H1 (cell line): ENCODE measurements around the gene H6PD. TPM values are rescaled to one million over a fixed set of nuclear protein-coding genes. Genes with fewer than 3 reads are reported as not detected.

Experiments
- CTCF ChIA-PET: fragments of 300-600 bp; sonication (Branson Sonifier 250); formaldehyde crosslinking; loops from one replicate; lab custom pipeline; 2021; ENCODE audit not compliant: partially characterized antibody; lab: Charles Lee
- POLR2A ChIA-PET: fragments of 300-600 bp; sonication (Branson Sonifier 250); formaldehyde crosslinking; loops from one replicate; lab custom pipeline; 2021; ENCODE audit warnings: inconsistent platforms; ENCODE audit not compliant: partially characterized antibody; lab: Charles Lee
- DNase-seq, 2 experiments: peaks; one replicate each; pipeline versions ENCODE4 v3.0.0 to v3.0.0-alpha.2; 2010 to 2022; ENCODE audit warnings: low spot score in 2 of 2, low read depth in 1 of 2, mixed read lengths in 1 of 2
- FAIRE-seq: peaks from 2 replicates; lab custom pipeline; 2011; peaks lifted over from hg19 to GRCh38; lab: Jason Lieb, UNC
- H2AFZ ChIP-seq: 2 replicates; pipeline ENCODE4 v1.8.1; 2012; ENCODE audit warnings: low read length, inconsistent platforms
- H2AK5ac ChIP-seq: 2 replicates; pipeline ENCODE4 v1.6.1; 2013; ENCODE audit warnings: low read depth, low read length
- H2BK120ac ChIP-seq: replicated peaks from 2 replicates; pipeline ENCODE3; 2013; ENCODE audit warnings: low read depth, low read length, inconsistent platforms
- H2BK12ac ChIP-seq: 2 replicates; pipeline ENCODE4 v1.6.1; 2013; ENCODE audit warnings: low read depth, low read length
- H2BK15ac ChIP-seq: 2 replicates; pipeline ENCODE4 v1.6.1; 2013; ENCODE audit warnings: low read length
- H2BK20ac ChIP-seq: 2 replicates; pipeline ENCODE4 v1.6.1; 2013; ENCODE audit warnings: low read length
- H2BK5ac ChIP-seq: 2 replicates; pipeline ENCODE4 v1.6.1; 2013; ENCODE audit warnings: low read depth, low read length
- H3K14ac ChIP-seq: 2 replicates; pipeline ENCODE4 v1.6.1; 2013; ENCODE audit warnings: inconsistent platforms; ENCODE audit not compliant: insufficient read length
- H3K18ac ChIP-seq: 2 replicates; pipeline ENCODE4 v1.6.1; 2013; ENCODE audit warnings: low read length; ENCODE audit errors: extremely low read depth
- H3K23ac ChIP-seq: 2 replicates; pipeline ENCODE4 v1.6.1; 2013; ENCODE audit warnings: inconsistent platforms; ENCODE audit not compliant: insufficient read length
- H3K23me2 ChIP-seq: 2 replicates; pipeline ENCODE4 v1.6.1; 2013; ENCODE audit warnings: low read depth, low read length
- H3K27ac ChIP-seq: 2 replicates; pipeline ENCODE4 v1.6.1; 2011; ENCODE audit warnings: low read depth, low read length, inconsistent platforms
- H3K27me3 ChIP-seq, 4 experiments: replicated peaks in 1 of 4; 1 replicate in 1 of 4; 2 replicates in 3 of 4; pipeline versions ENCODE4 v1.6.1 to v1.8.1; 2011 to 2013; ENCODE audit warnings: low read length in 3 of 4, mild to moderate bottlenecking in 3 of 4, inconsistent platforms in 2 of 4, mixed read lengths in 2 of 4, moderate library complexity in 1 of 4; ENCODE audit not compliant: control insufficient read depth in 3 of 4, insufficient read depth in 3 of 4; ENCODE audit errors: extremely low read depth in 1 of 4
- H3K36me3 ChIP-seq, 4 experiments: 2 replicates each; pipeline versions ENCODE4 v1.6.1 to v1.8.1; 2011 to 2013; ENCODE audit warnings: mild to moderate bottlenecking in 4 of 4, low read length in 3 of 4, moderate library complexity in 2 of 4, control low read depth in 1 of 4, inconsistent platforms in 1 of 4; ENCODE audit not compliant: insufficient read depth in 4 of 4, control insufficient read depth in 2 of 4
- H3K4ac ChIP-seq: replicated peaks from 2 replicates; pipeline ENCODE3; 2013; ENCODE audit warnings: low read length, low read depth, mixed read lengths, inconsistent platforms; ENCODE audit not compliant: insufficient read length
- H3K4me1 ChIP-seq, 4 experiments: replicated peaks in 1 of 4; 1 replicate in 1 of 4; 2 replicates in 3 of 4; pipeline versions ENCODE4 v1.6.1 to v1.8.1; 2011 to 2013; ENCODE audit warnings: low read length in 3 of 4, inconsistent platforms in 2 of 4, mixed read lengths in 1 of 4; ENCODE audit not compliant: insufficient read depth in 4 of 4, control insufficient read depth in 3 of 4
- H3K4me2 ChIP-seq, 2 experiments: 2 replicates each; pipeline versions ENCODE4 v1.6.1 to v1.8.1; 2011 to 2013; ENCODE audit warnings: low read depth in 2 of 2, low read length in 2 of 2, control low read depth in 1 of 2, inconsistent platforms in 1 of 2, mild to moderate bottlenecking in 1 of 2; ENCODE audit not compliant: insufficient read depth in 1 of 2
- H3K4me3 ChIP-seq, 4 experiments: fragments of 200-600, 300-600 bp in 1 of 4; sonication (generic), shearing (Covaris generic), sonication (Bioruptor Twin) in 1 of 4; 2 replicates each; pipeline versions ENCODE4 v1.5.1 to v1.8.1; 2011 to 2016; ENCODE audit warnings: low read length in 4 of 4, low read depth in 3 of 4, control low read depth in 2 of 4, inconsistent platforms in 2 of 4, mild to moderate bottlenecking in 2 of 4, mixed read lengths in 1 of 4, moderate library complexity in 1 of 4; ENCODE audit not compliant: insufficient read depth in 2 of 4; ENCODE audit errors: extremely low read depth in 1 of 4
- H3K56ac ChIP-seq: replicated peaks from 2 replicates; pipeline ENCODE3; 2013; ENCODE audit warnings: low read depth, mild to moderate bottlenecking, mixed read lengths, low read length, inconsistent platforms; ENCODE audit not compliant: insufficient read length
- H3K79me1 ChIP-seq: 2 replicates; pipeline ENCODE4 v1.6.1; 2013; ENCODE audit warnings: low read depth, low read length, control low read depth
- H3K79me2 ChIP-seq, 2 experiments: 2 replicates each; pipeline versions ENCODE4 v1.6.1 to v1.8.1; 2012 to 2013; ENCODE audit warnings: low read length in 2 of 2, mild to moderate bottlenecking in 2 of 2, inconsistent platforms in 1 of 2; ENCODE audit not compliant: insufficient read depth in 2 of 2, control insufficient read depth in 1 of 2
- H3K9ac ChIP-seq, 4 experiments: replicated peaks in 1 of 4; 1 replicate in 1 of 4; 2 replicates in 3 of 4; pipeline versions ENCODE4 v1.6.1 to v1.8.1; 2011 to 2013; ENCODE audit warnings: low read depth in 3 of 4, low read length in 3 of 4, control low read depth in 2 of 4, mild to moderate bottlenecking in 2 of 4, moderate library complexity in 2 of 4, inconsistent platforms in 1 of 4; ENCODE audit errors: extremely low read depth in 1 of 4
- H3K9me3 ChIP-seq, 2 experiments: 2 replicates each; pipeline versions ENCODE4 v1.6.1 to v1.8.1; 2012 to 2013; ENCODE audit warnings: mild to moderate bottlenecking in 2 of 2, moderate library complexity in 2 of 2, control low read depth in 1 of 2, inconsistent platforms in 1 of 2, low read depth in 1 of 2, low read length in 1 of 2, mixed read lengths in 1 of 2; ENCODE audit not compliant: insufficient read depth in 2 of 2
- H4K20me1 ChIP-seq, 2 experiments: replicated peaks in 1 of 2; 2 replicates each; pipeline versions ENCODE3 to v1.8.1; 2011 to 2013; ENCODE audit warnings: inconsistent platforms in 2 of 2, low read length in 2 of 2, mild to moderate bottlenecking in 1 of 2; ENCODE audit not compliant: insufficient read depth in 2 of 2, control insufficient read depth in 1 of 2
- H4K5ac ChIP-seq: 2 replicates; pipeline ENCODE4 v1.6.1; 2013; ENCODE audit warnings: low read length, low read depth, mixed read lengths, inconsistent platforms; ENCODE audit not compliant: insufficient read length
- H4K8ac ChIP-seq: 2 replicates; pipeline ENCODE4 v1.8.0; 2013; ENCODE audit warnings: mild to moderate bottlenecking, moderate library complexity, low read length, inconsistent platforms; ENCODE audit not compliant: insufficient read depth; ENCODE audit errors: extremely low read depth
- H4K91ac ChIP-seq: replicated peaks from 2 replicates; pipeline ENCODE3; 2013; ENCODE audit warnings: low read length, mixed read lengths, inconsistent platforms; ENCODE audit not compliant: insufficient read length
- ATF2 ChIP-seq: IDR thresholded peaks from 2 replicates; pipeline ENCODE4 v1.6.1; 2012; ENCODE audit warnings: low read length, inconsistent platforms
- BRCA1 ChIP-seq: IDR thresholded peaks from 2 replicates; pipeline ENCODE4 v1.6.1; 2012; ENCODE audit warnings: low read depth, low read length, improper control_type of control experiment
- E2F6 ChIP-seq: IDR thresholded peaks from 2 replicates; pipeline ENCODE4 v1.6.1; 2012; ENCODE audit warnings: inconsistent platforms
- GABPA ChIP-seq: IDR thresholded peaks from 2 replicates; pipeline ENCODE4 v1.6.1; 2011; ENCODE audit warnings: mild to moderate bottlenecking, low read length, moderate library complexity, borderline replicate concordance; ENCODE audit not compliant: insufficient read depth
- HDAC6 ChIP-seq: IDR thresholded peaks from one replicate; pipeline ENCODE4 v1.7.1; 2012; ENCODE audit warnings: low read depth, mild to moderate bottlenecking, inconsistent platforms, low read length, moderate library complexity
- KDM1A ChIP-seq: fragments of 200-600, 300-600 bp; sonication (generic); IDR thresholded peaks from 2 replicates; pipeline ENCODE4 v1.7.1; 2016; ENCODE audit warnings: mild to moderate bottlenecking, low read length, borderline replicate concordance
- YY1 ChIP-seq: IDR thresholded peaks from 2 replicates; pipeline ENCODE4 v1.6.1; 2011; ENCODE audit warnings: low read depth, mild to moderate bottlenecking, low read length
- WGBS, 2 experiments: shearing (Covaris generic) in 1 of 2; methylation state at CpG; one replicate each; pipeline versions ENCODE4 v1.1.6 to v1.1.7; 2013 to 2015; ENCODE audit warnings: low lambda C conversion rate in 2 of 2, mixed read lengths in 2 of 2, inconsistent platforms in 1 of 2, low coverage in 1 of 2, missing lambda C conversion rate in 1 of 2; ENCODE audit not compliant: insufficient replicate concordance in 2 of 2, insufficient coverage in 1 of 2, insufficient read length in 1 of 2; ENCODE audit errors: extremely low coverage in 1 of 2, missing lambda C conversion rate in 1 of 2; 5-methylcytosine and 5-hydroxymethylcytosine counted together
- polyA plus RNA-seq, 7 experiments: library from polyadenylated mRNA; depleted of rRNA in 3 of 7; stranded (reverse) in 5 of 7; unstranded in 2 of 7; fragments of >200 nt in 5 of 7; fragments of 200-250 nt in 2 of 7; gene quantifications; 1 replicate in 5 of 7; 2 replicates in 1 of 7; 4 replicates in 1 of 7; pipeline versions ENCODE4 v1.2.1 to v1.2.3, GENCODE V29; 2011 to 2013; ENCODE audit warnings: missing spikeins in 2 of 7, mixed read lengths in 2 of 7
- total RNA-seq: library from RNA; stranded (reverse); fragmentation: NEBNext Ultra II Directional; extraction: Animal tissue kit (Norgen Biotek cat#: 25700); gene quantifications from 2 replicates; pipeline ENCODE4 v1.2.1, GENCODE V29; 2021

H6PD gene
- total and polyA plus RNA-seq, 2 of the 8 experiments (the other 6 are each of a cell fraction or from before 2014, with no cell fraction given): 3.6 to 3.8 TPM

GRCh38 chr1:9192578-9193232 lies 41.9 kb upstream of the H6PD start:
- Histone ChIP-seq H3K4me1 (no peaks in the 10 kb centered on the region; a peak in 1 of 7 replicates), H3K56ac (no peak overlapping the region), H4K5ac (no peak overlapping the region), H2BK120ac (no peak overlapping the region), H3K36me3 (no peaks in the 10 kb centered on the region), H3K14ac (no peak overlapping the region), H3K9me3 (no peaks in the 10 kb centered on the region), H2BK20ac (no peak overlapping the region), H3K27ac (no peak overlapping the region), H4K91ac (no peak overlapping the region), H2AFZ (no peak overlapping the region), H3K79me2 (no peaks in the 10 kb centered on the region), H3K4ac (no peak overlapping the region), H3K23me2 (no peaks in the 10 kb centered on the region), H3K4me3 (no peak overlapping the region), H2BK15ac (no peak overlapping the region), H3K27me3 (peaks cover 3 to 12% (median 10%) of the 10 kb centered on the region in 4 experiments), H4K8ac (no peak overlapping the region), H3K79me1 (no peaks in the 10 kb centered on the region), H2AK5ac (no peak overlapping the region), H3K18ac (no peak overlapping the region), H2BK12ac (no peak overlapping the region), H3K9ac (no peak overlapping the region), H3K23ac (no peak overlapping the region), H4K20me1 (no peaks in the 10 kb centered on the region), H3K4me2 (no peak overlapping the region), H2BK5ac (no peak overlapping the region)
- 88% methylated on average over 9 of the region's 9 CpGs; no CpG with 5 or more reads in 1 of the 2 experiments for WGBS, 2 experiments
- FAIRE-seq (no peak), DNase-seq (no peak)
- ChIA-PET CTCF (interaction anchor here (0.8 to 1.7 kb wide), 4 partner anchors 12 to 91 kb away, joined by 3 to 4 read pairs (median 3); no protein-coding TSS in a partner anchor), POLR2A (no interaction called here)
- TF ChIP-seq YY1 (no peak), HDAC6 (no peak), ATF2 (no peak), KDM1A (no peak), E2F6 (no peak), BRCA1 (no peak), GABPA (no peak)
